K562 (cell line): ENCODE measurements around the gene FAM83F. TPM values are rescaled to one million over a fixed set of nuclear protein-coding genes. Genes with fewer than 3 reads are reported as not detected.

Experiments used
- ATAC-seq: fragments of 200-7000 bp; cut with Tn5 transposase; 3 replicates; pipeline ENCODE4 v1.9.1; 2020; ENCODE audit warnings: moderate library complexity
- BruUV-seq: library from RNA; stranded (reverse); fragments of 400-500 nt; replicated peaks from 2 replicates; lab custom pipeline; 2021; lab: Mats Ljungman, UMichigan
- CTCF ChIA-PET: fragments of 300-600 bp; formaldehyde crosslinking; extraction: SDS; loops from one replicate; lab custom pipeline; 2021; ENCODE audit warnings: low intra/inter-chr PET ratio; lab: Yijun Ruan, JAX
- POLR2A ChIA-PET: fragments of 300-600, 350-650 bp; sonication (Branson Sonifier 250); formaldehyde crosslinking; extraction: SDS; loops from one replicate; lab custom pipeline; 2021; ENCODE audit warnings: antibody characterized with exemption, inconsistent platforms; lab: Yijun Ruan, JAX
- DNase-seq, 4 experiments: peaks; one replicate each; pipeline versions ENCODE4 v3.0.0 to v3.0.0-alpha.2; 2011 to 2018; ENCODE audit warnings: low spot score in 3 of 4, mixed read lengths in 3 of 4; ENCODE audit errors: extremely low read depth in 1 of 4
- FAIRE-seq: peaks from 2 replicates; lab custom pipeline; 2011; peaks lifted over from hg19 to GRCh38; lab: Jason Lieb, UNC
- H2AFZ ChIP-seq: 2 replicates; pipeline ENCODE4 v1.6.0; 2011; ENCODE audit warnings: low read depth, low read length, control low read depth, inconsistent platforms
- H3K27ac ChIP-seq: fragments of 200-600 bp; 3 replicates; pipeline ENCODE4 v1.8.0; 2011; ENCODE audit warnings: low read depth, mild to moderate bottlenecking, control low read depth, inconsistent platforms, low read length, moderate library complexity, mixed read lengths; ENCODE audit errors: extremely low read depth
- H3K27me3 ChIP-seq, 2 experiments: fragments of 300-600 bp in 1 of 2; 2 replicates in 1 of 2; 3 replicates in 1 of 2; pipeline versions ENCODE4 v1.6.0 to v1.8.0; 2011; ENCODE audit warnings: inconsistent platforms in 2 of 2, low read length in 2 of 2, mild to moderate bottlenecking in 1 of 2, mixed read lengths in 1 of 2, moderate library complexity in 1 of 2; ENCODE audit not compliant: control insufficient read depth in 2 of 2, insufficient read depth in 2 of 2
- H3K36me3 ChIP-seq: fragments of 300-600 bp; 3 replicates; pipeline ENCODE4 v1.8.0; 2011; ENCODE audit warnings: mild to moderate bottlenecking, low read length, inconsistent platforms; ENCODE audit not compliant: control insufficient read depth, insufficient read depth
- H3K4me1 ChIP-seq, 2 experiments: fragments of 200-600 bp in 1 of 2; replicated peaks in 1 of 2; 2 replicates in 1 of 2; 3 replicates in 1 of 2; pipeline versions ENCODE4 v1.5.1 to v1.8.0; 2011; ENCODE audit warnings: inconsistent platforms in 2 of 2, low read length in 2 of 2, mild to moderate bottlenecking in 1 of 2, mixed read lengths in 1 of 2, moderate library complexity in 1 of 2; ENCODE audit not compliant: control insufficient read depth in 2 of 2, insufficient read depth in 2 of 2
- H3K4me2 ChIP-seq: 2 replicates; pipeline ENCODE4 v1.6.1; 2011; ENCODE audit warnings: low read length, control low read depth, inconsistent platforms, mixed read lengths; ENCODE audit not compliant: insufficient read depth
- H3K4me3 ChIP-seq: fragments of 200-600 bp; sonication (generic), shearing (Covaris generic); 2 replicates; pipeline ENCODE4 v1.5.1; 2016; ENCODE audit warnings: control low read depth, inconsistent platforms
- H3K79me2 ChIP-seq: fragments of 200-600 bp; 3 replicates; pipeline ENCODE4 v1.8.0; 2011; ENCODE audit warnings: low read length, inconsistent platforms; ENCODE audit not compliant: control insufficient read depth, insufficient read depth
- H3K9ac ChIP-seq, 2 experiments: 2 replicates each; pipeline versions ENCODE4 v1.6.0 to v1.6.1; 2011; ENCODE audit warnings: low read depth in 2 of 2, low read length in 2 of 2, control low read depth in 1 of 2, inconsistent platforms in 1 of 2, mild to moderate bottlenecking in 1 of 2, mixed read lengths in 1 of 2; ENCODE audit not compliant: insufficient read depth in 1 of 2
- H3K9me1 ChIP-seq: one replicate; pipeline ENCODE4 v1.6.0; 2011; ENCODE audit warnings: inconsistent platforms, mild to moderate bottlenecking, low read length, moderate library complexity; ENCODE audit not compliant: control insufficient read depth, insufficient read depth
- H3K9me3 ChIP-seq: replicated peaks from 2 replicates; pipeline ENCODE4 v1.5.1; 2011; ENCODE audit warnings: low read depth, low read length, inconsistent platforms; ENCODE audit not compliant: control insufficient read depth, insufficient read depth
- H4K20me1 ChIP-seq: replicated peaks from 2 replicates; pipeline ENCODE4 v1.6.1; 2011; ENCODE audit warnings: low read length, inconsistent platforms, mixed read lengths; ENCODE audit not compliant: control insufficient read depth, insufficient read depth
- ARID2 ChIP-seq: fragments of 450-650 bp; IDR thresholded peaks from 2 replicates; pipeline ENCODE4 v1.6.1; 2017; ENCODE audit warnings: antibody characterized with exemption, mild to moderate bottlenecking
- CBX2 ChIP-seq: fragments of 200-600 bp; sonication (generic); IDR thresholded peaks from one replicate; pipeline ENCODE4 v1.6.1; 2012; ENCODE audit warnings: mild to moderate bottlenecking, low read length, inconsistent platforms; ENCODE audit not compliant: insufficient read depth, poor library complexity, severe bottlenecking
- CREB1 ChIP-seq, 2 experiments: sonication (generic) in 1 of 2; formaldehyde crosslinking in 1 of 2; IDR thresholded peaks; 2 replicates each; pipeline versions ENCODE4 v1.6.1 to v1.8.0; 2012 to 2022; ENCODE audit warnings: inconsistent platforms in 1 of 2, mild to moderate bottlenecking in 1 of 2, missing genetic modification reagents in 1 of 2, moderate library complexity in 1 of 2
- FOSL1 ChIP-seq: fragments of 200-800 bp; sonication (Bioruptor generic); conservative IDR thresholded peaks from 2 replicates; pipeline ENCODE4 v1.6.1; 2016; ENCODE audit warnings: missing genetic modification characterization, missing compliant biosample characterization
- HDAC6 ChIP-seq: IDR thresholded peaks from 2 replicates; pipeline ENCODE4 v1.6.1; 2012; ENCODE audit warnings: low read depth, mild to moderate bottlenecking, control low read depth, inconsistent platforms, low read length, moderate library complexity
- HMGN3 ChIP-seq: IDR thresholded peaks from 2 replicates; pipeline ENCODE4 v1.6.1; 2011; ENCODE audit warnings: borderline replicate concordance, low read depth, mild to moderate bottlenecking, mixed read lengths, low read length; ENCODE audit not compliant: insufficient read length; ENCODE audit errors: extremely low read depth
- MCM5 ChIP-seq: fragments of 450-650 bp; IDR thresholded peaks from 2 replicates; pipeline ENCODE4 v1.6.1; 2016; ENCODE audit warnings: low read depth
- RERE ChIP-seq: sonication (generic); formaldehyde crosslinking; IDR thresholded peaks from 2 replicates; pipeline ENCODE4 v1.8.0; 2023; ENCODE audit warnings: missing genetic modification reagents, mild to moderate bottlenecking, borderline replicate concordance
- SNIP1 ChIP-seq: fragments of 450-650 bp; IDR thresholded peaks from 2 replicates; pipeline ENCODE4 v1.7.1; 2017; ENCODE audit warnings: low read depth, mild to moderate bottlenecking
- ZNF282 ChIP-seq: sonication (generic); formaldehyde crosslinking; IDR thresholded peaks from 2 replicates; pipeline ENCODE4 v1.8.1; 2023; ENCODE audit warnings: missing genetic modification reagents
- WGBS: fragments of 100-300 bp; shearing (Covaris generic); methylation state at CpG from one replicate; pipeline ENCODE4 v1.1.6; 2016; ENCODE audit warnings: low coverage, mixed read lengths; ENCODE audit not compliant: insufficient coverage; ENCODE audit errors: missing lambda C conversion rate; 5-methylcytosine and 5-hydroxymethylcytosine counted together
- in situ Hi-C: fragments of 300-500 bp; cut with MboI; formaldehyde crosslinking; loops from 4 replicates; pipeline ENCODE4 v1.15.0; 2018; ENCODE audit warnings: inconsistent platforms, mixed read lengths
- intact Hi-C: fragments of 100-400 bp; cut with micrococcal nuclease; formaldehyde crosslinking; loops from 2 replicates; pipeline ENCODE4 v1.14.2; 2022
- polyA plus RNA-seq, 8 experiments: library from polyadenylated mRNA; depleted of rRNA in 4 of 8; stranded (reverse) in 5 of 8; unstranded in 3 of 8; fragments of >200 nt; fragmentation: Nextera tagmentation in 2 of 8; fragmentation: Illumina TruSeq in 1 of 8; extraction: Ambion mirVana in 2 of 8; extraction: Trizol in 1 of 8; gene quantifications; 2 replicates each; pipeline versions ENCODE4 v1.2.1 to v1.2.3, GENCODE V29; 2011 to 2014; ENCODE audit warnings: inconsistent platforms in 1 of 8, missing spikeins in 1 of 8
- total RNA-seq, 7 experiments: library from RNA; depleted of rRNA in 6 of 7; stranded (reverse); fragments of >200 nt in 6 of 7; fragmentation: Illumina TruSeq in 2 of 7; extraction: Trizol in 2 of 7; gene quantifications; 2 replicates each; pipeline versions ENCODE4 v1.2.1 to v1.2.3, GENCODE V29; 2011 to 2021; ENCODE audit warnings: low replicate concordance in 1 of 7
- TF ChIP-seq, protein P1 (sequence below): fragments of 200-800 bp; sonication (Bioruptor generic); IDR thresholded peaks from 2 replicates; pipeline ENCODE4 v1.6.1; 2017; ENCODE audit warnings: missing genetic modification characterization, missing compliant biosample characterization
- TF ChIP-seq, protein P2 (sequence below): fragments of 250-450 bp; sonication (Bioruptor Pico); IDR thresholded peaks from 2 replicates; pipeline ENCODE4 v1.8.0; 2022; ENCODE audit warnings: inconsistent platforms

Gene FAM83F
- total and polyA plus RNA-seq, 9 of the 15 experiments (the other 6 are each of a cell fraction or from before 2014, with no cell fraction given): under 0.01 to 0.13 (median 0.04) TPM; not detected in 1

DNA sequence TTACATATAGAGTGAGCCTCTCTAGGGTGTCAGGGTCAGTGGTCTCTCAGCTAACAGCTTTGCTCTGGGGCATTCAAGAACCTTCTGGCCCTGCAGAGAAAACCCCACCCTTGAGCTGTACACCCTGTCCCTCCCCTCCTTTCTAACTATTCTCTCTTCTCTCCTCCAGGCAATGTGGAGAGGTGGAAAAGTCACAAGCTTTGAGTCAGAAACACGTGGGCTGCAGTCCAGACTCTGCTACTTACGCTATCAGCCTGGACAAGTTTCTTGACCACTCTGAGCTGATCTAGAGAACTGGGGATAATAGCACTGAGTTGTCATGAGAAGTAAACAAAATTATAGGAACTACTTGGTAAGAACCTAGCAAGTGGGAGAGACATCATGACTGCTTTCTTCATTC, 10.7 kb upstream of the FAM83F start (continued):
- TF ChIP-seq CBX2 (no peak), FOSL1 (tag) (peak; percentile 60)
- TF ChIP-seq, all 486 proteins: peak for 5

GRCh38 chr22:39984746-39985145, 10.0 kb upstream of the FAM83F start:
- FAIRE-seq: no peak
- ChIA-PET CTCF (no interaction called here), POLR2A (interaction anchor here (1.2 to 1.8 kb wide), 3 partner anchors 9 to 14 kb away, joined by 3 to 7 read pairs (median 6); no protein-coding TSS in a partner anchor)
- intact Hi-C loops: no loop called here
- no peak for ATAC-seq
- Histone ChIP-seq H3K4me1 (peaks cover 5 to 25% of the 10 kb centered on the region in 2 experiments; a peak in 3 of 5 replicates), H3K27ac (no peak overlapping the region), H3K9ac (no peak overlapping the region; a peak in 1 of 4 replicates), H3K79me2 (no peaks in the 10 kb centered on the region), H4K20me1 (no peaks in the 10 kb centered on the region), H3K9me1 (no peaks in the 10 kb centered on the region), H3K27me3 (no peaks in the 10 kb centered on the region), H3K4me2 (no peak overlapping the region), H3K36me3 (no peaks in the 10 kb centered on the region), H2AFZ (no peak overlapping the region), H3K4me3 (no peak overlapping the region), H3K9me3 (no peaks in the 10 kb centered on the region)
- BruUV-seq: no TSS peak
- WGBS: 40% methylated on average over 2 of the region's 2 CpGs
- no peak for DNase-seq
- in situ Hi-C loops: no loop called here
- TF ChIP-seq ARID2 (no peak), HDAC6 (no peak), ZNF282 (CRISPR knock-in tag) (no peak), MCM5 (no peak), CREB1 (IDR thresholded peaks at IDR 0.05) (no peak), CREB1 (CRISPR knock-in tag; IDR thresholded peaks at IDR 0.05) (no peak), SNIP1 (no peak), RERE (CRISPR knock-in tag) (no peak), HMGN3 (no peak)
- TF ChIP-seq, protein P1, sequence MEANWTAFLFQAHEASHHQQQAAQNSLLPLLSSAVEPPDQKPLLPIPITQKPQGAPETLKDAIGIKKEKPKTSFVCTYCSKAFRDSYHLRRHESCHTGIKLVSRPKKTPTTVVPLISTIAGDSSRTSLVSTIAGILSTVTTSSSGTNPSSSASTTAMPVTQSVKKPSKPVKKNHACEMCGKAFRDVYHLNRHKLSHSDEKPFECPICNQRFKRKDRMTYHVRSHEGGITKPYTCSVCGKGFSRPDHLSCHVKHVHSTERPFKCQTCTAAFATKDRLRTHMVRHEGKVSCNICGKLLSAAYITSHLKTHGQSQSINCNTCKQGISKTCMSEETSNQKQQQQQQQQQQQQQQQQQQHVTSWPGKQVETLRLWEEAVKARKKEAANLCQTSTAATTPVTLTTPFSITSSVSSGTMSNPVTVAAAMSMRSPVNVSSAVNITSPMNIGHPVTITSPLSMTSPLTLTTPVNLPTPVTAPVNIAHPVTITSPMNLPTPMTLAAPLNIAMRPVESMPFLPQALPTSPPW: no peak
- TF ChIP-seq, protein P2, sequence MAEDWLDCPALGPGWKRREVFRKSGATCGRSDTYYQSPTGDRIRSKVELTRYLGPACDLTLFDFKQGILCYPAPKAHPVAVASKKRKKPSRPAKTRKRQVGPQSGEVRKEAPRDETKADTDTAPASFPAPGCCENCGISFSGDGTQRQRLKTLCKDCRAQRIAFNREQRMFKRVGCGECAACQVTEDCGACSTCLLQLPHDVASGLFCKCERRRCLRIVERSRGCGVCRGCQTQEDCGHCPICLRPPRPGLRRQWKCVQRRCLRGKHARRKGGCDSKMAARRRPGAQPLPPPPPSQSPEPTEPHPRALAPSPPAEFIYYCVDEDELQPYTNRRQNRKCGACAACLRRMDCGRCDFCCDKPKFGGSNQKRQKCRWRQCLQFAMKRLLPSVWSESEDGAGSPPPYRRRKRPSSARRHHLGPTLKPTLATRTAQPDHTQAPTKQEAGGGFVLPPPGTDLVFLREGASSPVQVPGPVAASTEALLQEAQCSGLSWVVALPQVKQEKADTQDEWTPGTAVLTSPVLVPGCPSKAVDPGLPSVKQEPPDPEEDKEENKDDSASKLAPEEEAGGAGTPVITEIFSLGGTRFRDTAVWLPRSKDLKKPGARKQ (CRISPR knock-in tag): no peak
